PC-3 (cell line): ENCODE data around the gene EPB41L4A. TPM values are rescaled to one million over a fixed set of nuclear protein-coding genes. Genes with fewer than 3 reads are reported as not detected.

ENCODE experiments used
- ATAC-seq: fragments of 200-7000 bp; cut with Tn5 transposase; 2 replicates; pipeline ENCODE4 v1.9.1; 2020; ENCODE audit warnings: mild to moderate bottlenecking, moderate library complexity
- BruUV-seq: library from RNA; stranded (reverse); fragments of 400-500 nt; replicated peaks from 2 replicates; lab custom pipeline; 2021; lab: Mats Ljungman, UMichigan
- CTCF ChIA-PET: fragments of 300-600 bp; sonication (Branson Sonifier 250); formaldehyde crosslinking; loops from one replicate; lab custom pipeline; 2022; ENCODE audit warnings: antibody characterized with exemption; lab: Charles Lee
- POLR2A ChIA-PET: fragments of 300-600 bp; sonication (Branson Sonifier 250); formaldehyde crosslinking; loops from one replicate; lab custom pipeline; 2022; ENCODE audit warnings: antibody characterized with exemption; ENCODE audit not compliant: unreplicated experiment; lab: Charles Lee
- DNase-seq: peaks from one replicate; pipeline ENCODE4 v3.0.0-alpha.2; 2015
- H2AFZ ChIP-seq: fragments of 300-600 bp; sonication (generic); 2 replicates; pipeline ENCODE4 v1.6.0; 2016; ENCODE audit warnings: antibody characterized with exemption, low read length
- H3F3A ChIP-seq: fragments of 300-600 bp; sonication (generic); one replicate; pipeline ENCODE4 v1.6.0; 2017; ENCODE audit warnings: antibody characterized with exemption, low read length, control low read depth, mild to moderate bottlenecking; ENCODE audit not compliant: unreplicated experiment
- H3K27ac ChIP-seq: fragments of 300-600 bp; sonication (generic); 2 replicates; pipeline ENCODE4 v1.5.1; 2016; ENCODE audit warnings: mild to moderate bottlenecking, low read length
- H3K27me3 ChIP-seq: fragments of 300-600 bp; sonication (generic); 2 replicates; pipeline ENCODE4 v1.6.1; 2016; ENCODE audit warnings: low read length, mixed read lengths
- H3K36me3 ChIP-seq: fragments of 300-600 bp; sonication (generic); 2 replicates; pipeline ENCODE4 v1.6.1; 2016; ENCODE audit warnings: low read depth, mixed run types, low read length, mixed read lengths
- H3K4me1 ChIP-seq: fragments of 300-600 bp; sonication (generic); 2 replicates; pipeline ENCODE4 v1.5.1; 2016; ENCODE audit warnings: low read length; ENCODE audit not compliant: insufficient read depth
- H3K4me2 ChIP-seq: fragments of 300-600 bp; sonication (generic); 2 replicates; pipeline ENCODE4 v1.6.0; 2016; ENCODE audit warnings: low read length
- H3K4me3 ChIP-seq: fragments of 300-600 bp; sonication (generic); 2 replicates; pipeline ENCODE4 v1.5.1; 2016; ENCODE audit warnings: mild to moderate bottlenecking, low read length, mixed read lengths
- H3K79me2 ChIP-seq: fragments of 300-600 bp; sonication (generic); 2 replicates; pipeline ENCODE4 v1.6.1; 2017; ENCODE audit warnings: low read length, mixed read lengths
- H3K9ac ChIP-seq: fragments of 300-600 bp; sonication (generic); 2 replicates; pipeline ENCODE4 v1.6.0; 2016; ENCODE audit warnings: mild to moderate bottlenecking, low read length
- H3K9me2 ChIP-seq: fragments of 300-600 bp; sonication (generic); replicated peaks from 2 replicates; pipeline ENCODE4 v1.6.1; 2016; ENCODE audit warnings: mixed run types, low read length, mixed read lengths
- H3K9me3 ChIP-seq: fragments of 300-600 bp; sonication (generic); 2 replicates; pipeline ENCODE4 v1.6.1; 2016; ENCODE audit warnings: low read length, mixed read lengths
- H4K20me1 ChIP-seq: fragments of 300-600 bp; sonication (generic); 2 replicates; pipeline ENCODE4 v1.6.1; 2016; ENCODE audit warnings: low read length, mixed read lengths
- CTCF ChIP-seq: fragments of 300-600 bp; sonication (generic); conservative IDR thresholded peaks from 2 replicates; pipeline ENCODE4 v1.5.1; 2017; ENCODE audit warnings: antibody characterized with exemption, low read depth, mild to moderate bottlenecking, low read length
- EZH2 ChIP-seq: fragments of 300-600 bp; sonication (generic); IDR thresholded peaks from one replicate; pipeline ENCODE4 v1.6.1; 2017; ENCODE audit warnings: antibody characterized with exemption, mild to moderate bottlenecking, low read length; ENCODE audit not compliant: unreplicated experiment
- EZH2phosphoT487 ChIP-seq: fragments of 300-600 bp; sonication (generic); IDR thresholded peaks from 2 replicates; pipeline ENCODE4 v1.6.1; 2018; ENCODE audit warnings: mild to moderate bottlenecking, antibody characterized with exemption, low read length, borderline replicate concordance
- intact Hi-C: fragments of 100-400 bp; cut with micrococcal nuclease; formaldehyde crosslinking; loops from 2 replicates; pipeline ENCODE4 v1.9.0; 2023
- total RNA-seq: library from RNA; depleted of rRNA; stranded (reverse); fragments of >200 nt; gene quantifications from 2 replicates; pipeline ENCODE4 v1.2.3, GENCODE V29; 2014

Gene EPB41L4A
- total RNA-seq, 1 experiment from 2014 or later = not detected

GRCh38 chr5:112195924-112196323, 223.2 kb downstream of the EPB41L4A start:
- BruUV-seq = no TSS peak
- no peak for ATAC-seq
- no peak overlapping the region for H3K4me3 ChIP-seq
- no peak overlapping the region for H3K4me2 ChIP-seq
- no peaks in the 10 kb centered on the region for H4K20me1 ChIP-seq
- no peaks in the 10 kb centered on the region for H3K9me2 ChIP-seq
- no peak overlapping the region for H3K27ac ChIP-seq
- TF ChIP-seq EZH2phosphoT487 (no peak), CTCF (no peak), EZH2 (no peak)
- intact Hi-C loops = no loop called here
- H3K9ac ChIP-seq = no peak overlapping the region
- H2AFZ ChIP-seq = no peak overlapping the region
- no peak for DNase-seq
- no peaks in the 10 kb centered on the region for H3K36me3 ChIP-seq
- no peaks in the 10 kb centered on the region for H3F3A ChIP-seq
- H3K4me1 ChIP-seq = no peaks in the 10 kb centered on the region
- H3K79me2 ChIP-seq = no peaks in the 10 kb centered on the region
- CTCF ChIA-PET = no interaction called here
- peaks cover 87% of the 10 kb centered on the region for H3K27me3 ChIP-seq
- H3K9me3 ChIP-seq = no peaks in the 10 kb centered on the region
- POLR2A ChIA-PET = no interaction called here

- H3F3A ChIP-seq = no peaks in the 10 kb centered on the region
- DNase-seq (no peak), ATAC-seq (no peak)
- H3K27ac ChIP-seq = no peak overlapping the region
- ChIA-PET POLR2A (no interaction called here), CTCF (no interaction called here)
- H3K4me3 ChIP-seq = no peak overlapping the region
- H3K9me3 ChIP-seq = no peaks in the 10 kb centered on the region
- no peaks in the 10 kb centered on the region for H3K9me2 ChIP-seq
- intact Hi-C loops = no loop called here
- TF ChIP-seq EZH2 (no peak), CTCF (no peak), EZH2phosphoT487 (no peak)
- no peaks in the 10 kb centered on the region for H3K36me3 ChIP-seq
- BruUV-seq = no TSS peak
- H2AFZ ChIP-seq = no peak overlapping the region
- H3K4me2 ChIP-seq = no peak overlapping the region
- H3K4me1 ChIP-seq = no peaks in the 10 kb centered on the region
- H3K9ac ChIP-seq = no peak overlapping the region
- peaks cover 97% of the 10 kb centered on the region for H3K27me3 ChIP-seq
- no peaks in the 10 kb centered on the region for H4K20me1 ChIP-seq
- no peaks in the 10 kb centered on the region for H3K79me2 ChIP-seq
Measured at GRCh38 chr5:112192866-112193265, 226.2 kb downstream of the EPB41L4A start.

- no peak for TF ChIP-seq EZH2phosphoT487
- no peak for TF ChIP-seq CTCF
- TF ChIP-seq EZH2 = no peak
- POLR2A ChIA-PET = no interaction called here
- Histone ChIP-seq H3K4me1 (no peaks in the 10 kb centered on the region), H3F3A (no peaks in the 10 kb centered on the region), H3K79me2 (no peaks in the 10 kb centered on the region), H3K4me2 (no peak overlapping the region), H3K9ac (no peak overlapping the region), H4K20me1 (no peaks in the 10 kb centered on the region), H3K27me3 (peaks cover 97% of the 10 kb centered on the region), H3K27ac (no peak overlapping the region), H2AFZ (no peak overlapping the region), H3K9me2 (no peaks in the 10 kb centered on the region), H3K36me3 (no peaks in the 10 kb centered on the region), H3K4me3 (no peak overlapping the region), H3K9me3 (no peaks in the 10 kb centered on the region)
- ATAC-seq (no peak), DNase-seq (no peak)
- intact Hi-C loops = no loop called here
- BruUV-seq = no TSS peak
- CTCF ChIA-PET = no interaction called here
Measured at GRCh38 chr5:112192072-112192471, 227.0 kb downstream of the EPB41L4A start.
